Measurements from ENCODE around the gene CNTN6.

The CNTN6 gene

DNA sequence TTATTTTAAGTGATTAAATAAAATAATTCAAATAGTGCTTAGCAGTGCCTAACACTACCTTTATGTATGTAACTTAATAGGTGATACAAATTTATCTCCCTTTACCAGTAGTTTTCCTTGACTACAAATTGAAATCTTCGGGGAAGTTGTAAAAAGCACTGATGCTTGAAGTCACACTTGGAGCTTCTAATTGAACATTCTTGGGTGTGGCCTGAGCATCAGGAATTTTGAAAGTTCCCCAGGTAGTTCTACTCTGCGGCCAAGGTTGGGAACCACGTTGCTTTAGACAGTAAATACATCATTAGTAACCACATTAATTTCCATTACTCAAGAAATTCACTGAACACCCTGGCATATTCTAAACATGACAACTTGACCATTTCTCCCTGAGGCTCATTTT lies 351.4 kb downstream of the CNTN6 start:
- no peak for DNase-seq

DNA sequence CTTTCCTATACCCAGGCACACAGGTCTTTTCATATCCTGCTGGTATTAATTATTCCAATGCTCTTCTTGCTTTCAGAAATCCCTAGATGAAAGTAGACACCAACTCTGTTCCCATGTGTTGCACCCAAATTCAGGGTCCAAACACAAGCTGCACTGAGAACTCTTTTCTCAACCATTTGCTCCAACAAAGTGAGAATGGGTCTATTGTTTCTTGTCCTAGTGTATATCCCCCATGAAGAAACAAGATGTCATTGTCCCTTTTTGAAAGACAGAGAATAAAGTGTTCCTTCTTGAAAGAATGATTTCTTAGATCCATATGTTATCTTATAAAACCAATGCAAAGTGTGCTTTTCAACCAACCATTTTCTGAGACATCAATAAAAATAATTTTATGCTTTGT lies 353.7 kb downstream of the CNTN6 start:
- no peak for DNase-seq

DNA sequence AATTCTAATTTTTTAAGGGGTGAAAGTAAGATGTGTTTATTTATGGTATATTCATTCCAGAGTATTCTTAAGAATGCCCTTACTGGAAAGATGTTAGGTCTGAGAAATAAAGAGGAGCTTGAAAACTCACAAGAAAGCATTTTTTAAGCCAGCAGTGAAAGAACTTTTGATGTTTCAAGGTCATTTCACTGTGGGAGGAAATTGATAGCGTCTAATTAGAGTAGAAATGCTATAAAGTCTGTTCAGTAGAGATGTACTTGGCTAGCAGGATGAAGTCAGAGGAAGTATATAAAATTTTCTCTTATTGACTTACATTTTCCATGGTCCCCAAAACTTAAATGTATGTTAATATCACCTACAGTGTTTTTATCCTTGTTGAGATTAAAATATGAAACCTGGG lies 354.6 kb downstream of the CNTN6 start:
- no peak for DNase-seq

DNA sequence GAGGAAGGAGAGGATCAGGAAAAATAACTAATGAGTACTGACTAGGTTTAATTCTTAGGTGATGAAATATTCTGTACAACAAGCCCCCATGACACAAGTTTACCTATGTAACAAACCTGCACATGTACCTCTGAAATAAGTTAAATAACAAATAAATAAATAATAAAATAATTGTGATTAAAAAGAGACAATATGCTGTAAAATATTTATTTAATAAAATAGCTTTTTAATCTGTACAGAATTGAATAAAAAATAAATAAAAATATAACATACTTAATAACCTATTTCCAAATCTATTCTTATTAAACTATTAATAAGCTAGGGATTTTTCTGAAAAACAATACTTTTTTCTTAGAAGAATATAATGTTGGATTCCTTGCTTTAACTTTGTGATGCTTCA lies 355.6 kb downstream of the CNTN6 start:
- no peak for DNase-seq
